ENCODE results near the gene PTPN12.

- TF ChIP-seq CTCF (conservative IDR thresholded peaks at IDR 0.05 in 1 of 2, IDR thresholded peaks at IDR 0.05 in 1 of 2; ENCODE audit: low read depth in 1 of 2, low read length in 2 of 2) (no peak), EZH2 (IDR thresholded peaks at IDR 0.05; ENCODE audit: low read length, missing control alignments) (no peak)
These were observed 38.3 kb upstream of the PTPN12 start for GRCh38 chr7:77498659-77499379.
